Naive thymus-derived CD4-positive, alpha-beta T cell (primary cell): ENCODE data around the gene LRRK1. TPM values are rescaled to one million over a fixed set of nuclear protein-coding genes. Genes with fewer than 3 reads are reported as not detected.

Experiments used
- ATAC-seq: fragments of 150-1000 bp; cut with Tn5 transposase; 2 replicates; pipeline ENCODE4 v1.10.0; 2021; ENCODE audit warnings: mild to moderate bottlenecking, moderate library complexity
- CTCF ChIA-PET: fragments of 350-600 bp; sonication (Branson Sonifier 250); formaldehyde crosslinking; loops from one replicate; lab custom pipeline; 2021; ENCODE audit warnings: antibody characterized with exemption; lab: Charles Lee
- POLR2A ChIA-PET: fragments of 350-600 bp; sonication (Branson Sonifier 250); formaldehyde crosslinking; loops from one replicate; lab custom pipeline; 2021; ENCODE audit warnings: antibody characterized with exemption, inconsistent platforms; lab: Charles Lee
- DNase-seq, 9 donors: peaks; one replicate each; pipeline versions ENCODE4 v3.0.0 to v3.0.0-alpha.2; 2020 to 2022; ENCODE audit warnings: mixed read lengths in 1 of 9
- H3K27ac ChIP-seq: one replicate; pipeline ENCODE4 v1.7.0; 2013; ENCODE audit warnings: mild to moderate bottlenecking, low read depth, low read length, moderate library complexity
- H3K27me3 ChIP-seq, 2 donors: one replicate each; pipeline ENCODE4 v1.7.0; 2013; ENCODE audit warnings: low read length in 2 of 2, mild to moderate bottlenecking in 2 of 2, moderate library complexity in 2 of 2; ENCODE audit not compliant: control insufficient read depth in 2 of 2, insufficient read depth in 2 of 2
- H3K36me3 ChIP-seq, 3 experiments: 1 replicate in 2 of 3; 2 replicates in 1 of 3; pipeline ENCODE4 v1.7.0; 2013; ENCODE audit warnings: low read length in 3 of 3, mild to moderate bottlenecking in 3 of 3, moderate library complexity in 1 of 3; ENCODE audit not compliant: insufficient read depth in 3 of 3, control insufficient read depth in 2 of 3
- H3K4me1 ChIP-seq, 2 donors: one replicate each; pipeline ENCODE4 v1.7.0; 2013; ENCODE audit warnings: low read length in 2 of 2, mild to moderate bottlenecking in 2 of 2, moderate library complexity in 1 of 2; ENCODE audit not compliant: control insufficient read depth in 2 of 2, insufficient read depth in 2 of 2
- H3K4me3 ChIP-seq: 2 replicates; pipeline ENCODE4 v1.7.0; 2013; ENCODE audit warnings: mild to moderate bottlenecking, low read length
- H3K9me3 ChIP-seq, 3 experiments: 1 replicate in 2 of 3; 2 replicates in 1 of 3; pipeline ENCODE4 v1.7.0; 2013; ENCODE audit warnings: low read length in 3 of 3; ENCODE audit not compliant: control insufficient read depth in 2 of 3
- H3K27ac Mint-ChIP-seq, 9 donors: one replicate each; pipeline ENCODE4 v1.8.0; 2020 to 2022; ENCODE audit warnings: mixed read lengths in 9 of 9, mild to moderate bottlenecking in 8 of 9, moderate library complexity in 5 of 9, inconsistent platforms in 2 of 9
- H3K27me3 Mint-ChIP-seq, 5 donors: one replicate each; pipeline ENCODE4 v1.8.0; 2021 to 2022; ENCODE audit warnings: mixed read lengths in 5 of 5, mild to moderate bottlenecking in 1 of 5
- H3K36me3 Mint-ChIP-seq, 5 donors: one replicate each; pipeline ENCODE4 v1.8.0; 2020 to 2022; ENCODE audit warnings: mixed read lengths in 5 of 5, mild to moderate bottlenecking in 3 of 5, inconsistent platforms in 1 of 5
- H3K4me1 Mint-ChIP-seq, 7 donors: one replicate each; pipeline ENCODE4 v1.8.0; 2020 to 2022; ENCODE audit warnings: mixed read lengths in 7 of 7, mild to moderate bottlenecking in 3 of 7, inconsistent platforms in 1 of 7
- H3K4me3 Mint-ChIP-seq, 10 donors: one replicate each; pipeline ENCODE4 v1.8.0; 2020 to 2022; ENCODE audit warnings: mild to moderate bottlenecking in 10 of 10, mixed read lengths in 10 of 10, moderate library complexity in 6 of 10, inconsistent platforms in 2 of 10
- H3K9me3 Mint-ChIP-seq, 11 donors: one replicate each; pipeline ENCODE4 v1.8.0; 2020 to 2022; ENCODE audit warnings: mixed read lengths in 11 of 11, mild to moderate bottlenecking in 4 of 11, inconsistent platforms in 1 of 11, moderate library complexity in 1 of 11
- intact Hi-C, 2 donors: fragments of 100-400 bp; cut with micrococcal nuclease; formaldehyde crosslinking; loops; one replicate each; pipeline ENCODE4 v1.15.1; 2023
- polyA plus RNA-seq, 2 donors: library from polyadenylated mRNA; unstranded; fragments of 300-500 nt; fragmentation: Illumina TruSeq; gene quantifications; one replicate each; pipeline ENCODE4 v1.2.3, GENCODE V29; 2021
- total RNA-seq, 6 experiments: library from RNA in 5 of 6; stranded (reverse) in 5 of 6; gene quantifications; 1 replicate in 5 of 6; 2 replicates in 1 of 6; pipeline ENCODE4 v1.2.3 and lab custom pipeline; 2021 to 2026

The LRRK1 gene
- total and polyA plus RNA-seq, 7 experiments from 2014 or later, result 0.54 to 15.1 (median 0.60) TPM; not detected in 2

GRCh38 chr15:101089579-101090427 is 170.6 kb downstream of the LRRK1 start:
- ChIA-PET CTCF (interaction anchor here (0.6 to 6.6 kb wide), 5 partner anchors 34 to 170 kb away, joined by 3 to 60 read pairs (median 3); no protein-coding TSS in a partner anchor), POLR2A (no interaction called here)
- Mint-ChIP-seq H3K27me3 (peaks cover 0 to 11% (median 9%) of the 10 kb centered on the region in 5 donors), H3K36me3 (peaks cover 0 to 8% (median 0%) of the 10 kb centered on the region in 5 donors), H3K27ac (peak overlapping the region in 1 of 9 donors; percentile 49), H3K4me3 (no peak overlapping the region), H3K4me1 (peaks cover 0 to 15% (median 0%) of the 10 kb centered on the region in 7 donors), H3K9me3 (peaks cover 0 to 3% (median 0%) of the 10 kb centered on the region in 11 donors)
- Histone ChIP-seq H3K27me3 (no peaks in the 10 kb centered on the region), H3K9me3 (no peaks in the 10 kb centered on the region), H3K4me3 (no peak overlapping the region), H3K27ac (no peak overlapping the region), H3K4me1 (no peaks in the 10 kb centered on the region), H3K36me3 (no peaks in the 10 kb centered on the region)
- intact Hi-C loops, result loop anchor here (1.0 to 2.0 kb wide), 4 partner anchors 75 to 168 kb away; no protein-coding TSS in a partner anchor
- no peak for DNase-seq
- no peak for ATAC-seq

- no peak overlapping the region for H3K27ac Mint-ChIP-seq
- intact Hi-C loops, result no loop called here
- H3K27me3 Mint-ChIP-seq, result peaks cover 0 to 10% (median 8%) of the 10 kb centered on the region in 5 donors
- ChIA-PET POLR2A (no interaction called here), CTCF (interaction anchor here (0.8 to 6.6 kb wide), 3 partner anchors 77 to 169 kb away, joined by 3 to 60 read pairs (median 3); no protein-coding TSS in a partner anchor)
- Histone ChIP-seq H3K9me3 (no peaks in the 10 kb centered on the region), H3K27me3 (no peaks in the 10 kb centered on the region), H3K27ac (no peak overlapping the region), H3K36me3 (no peaks in the 10 kb centered on the region), H3K4me1 (no peaks in the 10 kb centered on the region), H3K4me3 (no peak overlapping the region)
- peaks cover 0 to 15% (median 0%) of the 10 kb centered on the region in 7 donors for H3K4me1 Mint-ChIP-seq
- no peak for ATAC-seq
- H3K9me3 Mint-ChIP-seq, result peaks cover 0 to 3% (median 0%) of the 10 kb centered on the region in 11 donors
- H3K36me3 Mint-ChIP-seq, result peaks cover 0 to 8% (median 0%) of the 10 kb centered on the region in 5 donors
- no peak for DNase-seq
- H3K4me3 Mint-ChIP-seq, result no peak overlapping the region
Observed at GRCh38 chr15:101090428-101090790, 171.3 kb downstream of the LRRK1 start.

- Histone ChIP-seq H3K4me3 (no peak overlapping the region), H3K27ac (no peak overlapping the region), H3K27me3 (no peaks in the 10 kb centered on the region), H3K36me3 (no peaks in the 10 kb centered on the region), H3K4me1 (no peaks in the 10 kb centered on the region), H3K9me3 (no peaks in the 10 kb centered on the region)
- ATAC-seq (no peak), DNase-seq (no peak)
- ChIA-PET POLR2A (no interaction called here), CTCF (interaction anchor here (0.6 to 6.6 kb wide), 2 partner anchors 75 to 165 kb away, joined by 4 to 60 read pairs; no protein-coding TSS in a partner anchor)
- intact Hi-C loops, result no loop called here
- Mint-ChIP-seq H3K27me3 (peaks cover 0 to 15% (median 9%) of the 10 kb centered on the region in 5 donors), H3K4me3 (no peak overlapping the region), H3K27ac (no peak overlapping the region), H3K9me3 (peaks cover 0 to 3% (median 0%) of the 10 kb centered on the region in 11 donors), H3K36me3 (peaks cover 0 to 14% (median 0%) of the 10 kb centered on the region in 5 donors), H3K4me1 (peaks cover 0 to 15% (median 0%) of the 10 kb centered on the region in 7 donors)
Observed at GRCh38 chr15:101091080-101092017, 172.2 kb downstream of the LRRK1 start.

GRCh38 chr15:101092156-101092866 is 173.2 kb downstream of the LRRK1 start:
- H3K27me3 Mint-ChIP-seq, result peaks cover 0 to 18% (median 9%) of the 10 kb centered on the region in 5 donors
- H3K9me3 Mint-ChIP-seq, result peaks cover 0 to 3% (median 0%) of the 10 kb centered on the region in 11 donors
- H3K4me1 Mint-ChIP-seq, result peaks cover 0 to 15% (median 0%) of the 10 kb centered on the region in 7 donors
- ChIA-PET POLR2A (no interaction called here), CTCF (interaction anchor here (1.9 kb wide), 1 partner anchor 166 kb away, joined by 4 read pairs; no protein-coding TSS in a partner anchor)
- Histone ChIP-seq H3K4me1 (no peaks in the 10 kb centered on the region), H3K27me3 (no peaks in the 10 kb centered on the region), H3K9me3 (no peaks in the 10 kb centered on the region), H3K4me3 (no peak overlapping the region), H3K27ac (no peak overlapping the region), H3K36me3 (no peaks in the 10 kb centered on the region)
- H3K27ac Mint-ChIP-seq, result no peak overlapping the region
- DNase-seq (no peak), ATAC-seq (no peak)
- intact Hi-C loops, result no loop called here
- peaks cover 0 to 14% (median 0%) of the 10 kb centered on the region in 5 donors for H3K36me3 Mint-ChIP-seq
- no peak overlapping the region for H3K4me3 Mint-ChIP-seq

GRCh38 chr15:101092867-101093202 is 173.7 kb downstream of the LRRK1 start:
- H3K27ac ChIP-seq, result no peak overlapping the region
- no peaks in the 10 kb centered on the region for H3K4me1 ChIP-seq
- no peak overlapping the region for H3K4me3 ChIP-seq
- Mint-ChIP-seq H3K9me3 (peaks cover 0 to 3% (median 0%) of the 10 kb centered on the region in 11 donors), H3K4me3 (no peak overlapping the region), H3K36me3 (peaks cover 0 to 14% (median 0%) of the 10 kb centered on the region in 5 donors), H3K27ac (no peak overlapping the region), H3K27me3 (peaks cover 0 to 18% (median 9%) of the 10 kb centered on the region in 5 donors), H3K4me1 (peaks cover 0 to 15% (median 0%) of the 10 kb centered on the region in 7 donors)
- H3K9me3 ChIP-seq, result no peaks in the 10 kb centered on the region
- H3K36me3 ChIP-seq, result no peaks in the 10 kb centered on the region
- ChIA-PET POLR2A (no interaction called here), CTCF (interaction anchor here (1.9 kb wide), 1 partner anchor 165 kb away, joined by 4 read pairs; no protein-coding TSS in a partner anchor)
- H3K27me3 ChIP-seq, result no peaks in the 10 kb centered on the region
- DNase-seq (no peak), ATAC-seq (no peak)
- intact Hi-C loops, result no loop called here
